Naive B cell (primary cell): Measurements from ENCODE around the gene CYB5A. TPM values are rescaled to one million over a fixed set of nuclear protein-coding genes. Genes with fewer than 3 reads are reported as not detected.
"Not testable (repeated sequence)": the region's sequence is repeated elsewhere in the genome, so short reads cannot be mapped to it uniquely, and the experiment has no call there.

ENCODE experiments used
- ATAC-seq, 2 donors: fragments of 150-1000 bp; cut with Tn5 transposase; 2 replicates each; pipeline ENCODE4 v1.10.0; 2021; ENCODE audit warnings: low read depth in 2 of 2, mild to moderate bottlenecking in 2 of 2, moderate library complexity in 2 of 2
- DNase-seq: peaks from one replicate; pipeline ENCODE4 v3.0.0; 2022
- H3K27ac Mint-ChIP-seq, 6 donors: one replicate each; pipeline ENCODE4 v1.8.0; 2020 to 2022; ENCODE audit warnings: mild to moderate bottlenecking in 6 of 6, mixed read lengths in 6 of 6, moderate library complexity in 5 of 6, inconsistent platforms in 2 of 6
- H3K27me3 Mint-ChIP-seq, 3 donors: one replicate each; pipeline ENCODE4 v1.8.0; 2021 to 2022; ENCODE audit warnings: mixed read lengths in 3 of 3, mild to moderate bottlenecking in 1 of 3
- H3K36me3 Mint-ChIP-seq, 2 donors: one replicate each; pipeline ENCODE4 v1.8.0; 2020 to 2022; ENCODE audit warnings: mixed read lengths in 2 of 2, inconsistent platforms in 1 of 2, mild to moderate bottlenecking in 1 of 2
- H3K4me1 Mint-ChIP-seq, 3 donors: one replicate each; pipeline ENCODE4 v1.8.0; 2020 to 2022; ENCODE audit warnings: mixed read lengths in 3 of 3, inconsistent platforms in 1 of 3, mild to moderate bottlenecking in 1 of 3, moderate library complexity in 1 of 3
- H3K4me3 Mint-ChIP-seq, 8 donors: one replicate each; pipeline ENCODE4 v1.8.0; 2020 to 2022; ENCODE audit warnings: mild to moderate bottlenecking in 8 of 8, mixed read lengths in 8 of 8, moderate library complexity in 8 of 8, inconsistent platforms in 2 of 8
- H3K9me3 Mint-ChIP-seq, 7 donors: one replicate each; pipeline ENCODE4 v1.8.0; 2020 to 2022; ENCODE audit warnings: mixed read lengths in 7 of 7, mild to moderate bottlenecking in 5 of 7, inconsistent platforms in 2 of 7, moderate library complexity in 1 of 7
- polyA plus RNA-seq, 6 donors: library from polyadenylated mRNA; unstranded; fragments of 300-500 nt; fragmentation: Illumina TruSeq; gene quantifications; one replicate each; pipeline ENCODE4 v1.2.3, GENCODE V29; 2021; ENCODE audit warnings: low read depth in 6 of 6

Gene CYB5A
- 100 to 1,000 TPM in 5 of 6 donors, 10 to 100 TPM in 1; 64.2 to 214 (median 151) TPM for polyA plus RNA-seq

- peaks cover 0 to 7% of the 10 kb centered on the region in 2 donors for H3K36me3 Mint-ChIP-seq
- peaks cover 0 to 2% (median 0%) of the 10 kb centered on the region in 7 donors for H3K9me3 Mint-ChIP-seq
- peak within 1 kb of the TSS in 3 of 8 donors; percentile 93 to 99 (median 98) for H3K4me3 Mint-ChIP-seq
- ATAC-seq (peak; percentile 93), DNase-seq (peak; percentile 99)
- peak within 1 kb of the TSS; percentile 87 to 98 (median 96) for H3K27ac Mint-ChIP-seq
- H3K27me3 Mint-ChIP-seq: no peaks in the 10 kb centered on the region
- H3K4me1 Mint-ChIP-seq: peaks cover 21 to 52% (median 24%) of the 10 kb centered on the region in 3 donors
Measured at GRCh38 chr18:74291771-74292540, at the start of gene CYB5A. Gene CYB5A, minus strand, starts transcription at chr18:74291963. Its CDS starts 88 bp downstream, at chr18:74291875.

GRCh38 chr18:74337912-74338309, 46.1 kb upstream of the CYB5A start:
- H3K27ac Mint-ChIP-seq: peak overlapping the region in 2 of 6 donors; percentile 5 to 57
- no peaks in the 10 kb centered on the region for H3K27me3 Mint-ChIP-seq
- H3K4me1 Mint-ChIP-seq: peaks cover 20 to 36% (median 25%) of the 10 kb centered on the region in 3 donors
- H3K4me3 Mint-ChIP-seq: no peak overlapping the region
- peaks cover 0 to 3% (median 0%) of the 10 kb centered on the region in 7 donors for H3K9me3 Mint-ChIP-seq
- no peak for DNase-seq
- H3K36me3 Mint-ChIP-seq: peaks cover 0 to 6% of the 10 kb centered on the region in 2 donors
- ATAC-seq: no peak

DNA sequence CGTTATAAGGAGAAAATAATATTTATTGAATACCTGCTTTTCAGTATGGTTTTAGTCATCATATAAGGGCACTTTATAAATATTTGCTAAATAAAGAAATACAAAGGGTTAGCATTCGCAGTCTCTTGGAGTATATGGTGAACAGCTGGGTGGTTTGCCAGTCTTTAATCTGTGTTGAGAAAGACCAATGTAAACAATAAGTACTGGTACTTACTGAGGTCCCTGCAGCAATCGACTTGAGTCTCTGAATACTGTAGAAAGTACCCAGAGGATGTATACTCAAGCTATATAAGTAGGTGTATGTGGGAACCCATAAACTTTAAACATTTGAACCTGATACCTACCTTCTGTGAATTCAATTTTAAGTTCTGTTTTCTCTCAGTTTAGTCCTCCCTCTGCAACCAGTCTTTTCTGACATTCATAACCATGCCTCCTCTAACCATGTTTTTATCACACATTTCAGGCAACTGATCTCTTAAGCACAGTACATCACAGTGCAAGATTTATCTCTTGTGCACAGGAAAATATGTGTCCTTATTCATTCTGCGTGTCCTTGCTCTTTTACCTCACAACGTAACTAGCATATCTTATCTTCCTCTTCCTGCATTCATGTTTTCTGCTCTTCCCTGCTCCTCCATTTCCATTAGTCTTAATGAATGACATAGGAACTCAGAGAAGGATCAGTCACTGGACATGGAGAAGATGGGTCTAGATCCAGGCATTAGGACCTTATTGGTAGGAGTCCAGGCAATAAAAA, 45.6 kb upstream of the CYB5A start:
- H3K9me3 Mint-ChIP-seq: peaks cover 0 to 3% (median 0%) of the 10 kb centered on the region in 7 donors
- H3K36me3 Mint-ChIP-seq: peaks cover 0 to 6% of the 10 kb centered on the region in 2 donors
- no peak for ATAC-seq
- H3K27ac Mint-ChIP-seq: peak overlapping the region in 2 of 6 donors; percentile 1 to 17
- H3K4me3 Mint-ChIP-seq: peak overlapping the region in 1 of 8 donors; percentile 14
- no peaks in the 10 kb centered on the region for H3K27me3 Mint-ChIP-seq
- no peak for DNase-seq
- peaks cover 26 to 40% (median 29%) of the 10 kb centered on the region in 3 donors for H3K4me1 Mint-ChIP-seq

GRCh38 chr18:74336656-74337055, 44.9 kb upstream of the CYB5A start:
- DNase-seq (no peak), ATAC-seq (no peak)
- Mint-ChIP-seq H3K4me3 (peak overlapping the region in 1 of 8 donors; percentile 14), H3K36me3 (peaks cover 0 to 6% of the 10 kb centered on the region in 2 donors), H3K4me1 (peaks cover 28 to 39% (median 28%) of the 10 kb centered on the region in 3 donors), H3K27ac (peak overlapping the region in 2 of 6 donors; percentile 32 to 49), H3K27me3 (no peaks in the 10 kb centered on the region), H3K9me3 (peaks cover 0 to 3% (median 0%) of the 10 kb centered on the region in 7 donors)

DNA sequence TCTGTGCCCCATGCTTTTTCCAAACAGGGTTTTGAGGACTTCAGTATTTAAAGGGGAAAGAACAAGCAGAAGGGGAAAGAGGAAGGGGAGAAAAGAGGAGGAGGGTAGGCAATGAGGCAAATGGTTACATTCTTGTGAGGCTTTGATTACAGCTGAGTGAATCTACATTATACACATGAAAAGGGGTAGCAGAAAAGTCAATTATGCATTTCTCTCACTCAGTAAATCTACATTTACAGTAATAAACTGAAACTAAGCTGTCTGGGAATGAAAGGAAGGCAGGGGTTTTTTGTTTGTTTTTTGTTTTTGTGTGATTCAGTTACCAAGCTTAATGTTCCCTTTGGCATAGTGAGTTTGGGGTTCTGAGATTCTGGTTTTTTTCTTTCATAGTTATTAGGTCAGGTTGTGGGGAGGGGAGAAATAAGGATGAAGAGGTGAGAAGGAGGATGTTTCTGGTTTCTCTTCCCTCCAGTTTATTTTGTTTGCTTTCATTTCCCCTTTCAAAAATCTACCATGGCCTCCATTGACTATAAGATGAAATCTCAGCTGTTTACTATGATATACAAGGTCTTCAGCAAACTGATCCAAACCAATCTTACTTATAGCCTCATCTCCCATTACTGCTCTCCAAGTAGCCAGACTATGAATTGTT, 42.6 kb upstream of the CYB5A start:
- peak overlapping the region; percentile 2 to 85 (median 56) for H3K4me3 Mint-ChIP-seq

GRCh38 chr18:74333091-74333490, 41.3 kb upstream of the CYB5A start:
- H3K4me3 Mint-ChIP-seq: no peak overlapping the region
- peak overlapping the region in 5 of 6 donors; percentile 24 to 89 (median 75) for H3K27ac Mint-ChIP-seq
- no peaks in the 10 kb centered on the region for H3K27me3 Mint-ChIP-seq
- no peak for DNase-seq
- peaks cover 0 to 5% (median 0%) of the 10 kb centered on the region in 7 donors for H3K9me3 Mint-ChIP-seq
- peaks cover 0 to 6% of the 10 kb centered on the region in 2 donors for H3K36me3 Mint-ChIP-seq
- no peak for ATAC-seq
- peaks cover 27 to 32% (median 28%) of the 10 kb centered on the region in 3 donors for H3K4me1 Mint-ChIP-seq

More for the DNA sequence above, 42.6 kb upstream of the CYB5A start:
- peak overlapping the region; percentile 38 to 90 (median 84) for H3K27ac Mint-ChIP-seq
- ATAC-seq: peak; percentile 91 to 93
- H3K4me1 Mint-ChIP-seq: peaks cover 28 to 32% (median 29%) of the 10 kb centered on the region in 3 donors
- H3K9me3 Mint-ChIP-seq: peaks cover 0 to 5% (median 0%) of the 10 kb centered on the region in 7 donors
- H3K27me3 Mint-ChIP-seq: no peaks in the 10 kb centered on the region
- peaks cover 0 to 6% of the 10 kb centered on the region in 2 donors for H3K36me3 Mint-ChIP-seq
- DNase-seq: peak; percentile 70

- H3K27me3 Mint-ChIP-seq: no peaks in the 10 kb centered on the region
- no peak for DNase-seq
- H3K4me1 Mint-ChIP-seq: peaks cover 27 to 29% (median 28%) of the 10 kb centered on the region in 3 donors
- H3K36me3 Mint-ChIP-seq: peaks cover 0 to 1% of the 10 kb centered on the region in 2 donors
- peak overlapping the region in 1 of 8 donors; percentile 2 for H3K4me3 Mint-ChIP-seq
- peak overlapping the region in 4 of 6 donors; percentile 8 to 50 (median 41) for H3K27ac Mint-ChIP-seq
- H3K9me3 Mint-ChIP-seq: peaks cover 0 to 5% (median 0%) of the 10 kb centered on the region in 7 donors
- no peak for ATAC-seq
Measured at GRCh38 chr18:74331404-74331803, 39.6 kb upstream of the CYB5A start.

DNA sequence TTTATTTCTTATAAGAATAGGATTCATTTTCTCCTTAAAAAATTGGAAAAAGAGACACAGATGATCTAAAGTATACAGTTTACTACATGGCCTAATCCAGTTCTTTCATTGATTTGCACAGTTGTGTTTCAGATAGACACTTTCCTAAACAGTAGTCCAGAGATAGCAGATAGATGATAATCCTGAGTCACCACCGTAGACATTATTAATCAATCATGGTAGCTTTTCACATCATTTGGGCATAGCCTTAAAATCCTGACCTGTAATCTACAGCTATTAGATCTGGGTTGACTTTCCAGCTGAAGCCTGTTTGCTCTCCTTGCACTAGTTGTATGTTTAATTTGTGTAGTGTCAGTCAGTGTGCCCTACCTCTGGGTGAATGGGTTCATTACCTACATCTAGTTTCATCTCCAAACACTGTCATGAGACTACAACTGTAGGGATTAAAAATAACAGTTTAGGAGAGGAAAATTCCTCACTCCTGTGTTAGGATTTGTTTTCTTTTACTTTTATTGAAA, 38.0 kb upstream of the CYB5A start:
- H3K4me3 Mint-ChIP-seq: no peak overlapping the region
- no peak for ATAC-seq
- H3K9me3 Mint-ChIP-seq: peaks cover 0 to 5% (median 0%) of the 10 kb centered on the region in 7 donors
- peaks cover 0 to 4% (median 0%) of the 10 kb centered on the region in 3 donors for H3K27me3 Mint-ChIP-seq
- no peak for DNase-seq
- H3K27ac Mint-ChIP-seq: peak overlapping the region in 1 of 6 donors; percentile 15
- H3K36me3 Mint-ChIP-seq: no peaks in the 10 kb centered on the region
- peaks cover 23 to 25% (median 24%) of the 10 kb centered on the region in 3 donors for H3K4me1 Mint-ChIP-seq

DNA sequence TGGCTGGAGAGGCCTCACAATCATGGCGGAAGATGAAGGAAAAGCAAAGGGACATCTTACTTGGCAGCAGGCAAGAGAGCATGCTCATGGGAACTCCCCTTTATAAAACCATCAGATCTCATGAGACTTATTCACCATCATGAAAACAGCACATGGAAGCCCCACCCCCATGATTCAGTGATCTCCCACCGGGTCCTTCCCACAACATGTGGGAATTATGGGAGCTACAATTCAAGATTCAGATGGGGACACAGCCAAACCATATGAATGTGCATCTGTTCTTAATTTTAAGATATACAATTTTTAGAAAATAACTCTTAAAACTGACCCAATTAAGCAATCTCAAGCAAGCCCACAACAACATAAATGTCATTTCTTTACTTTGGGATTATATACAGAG, 36.4 kb upstream of the CYB5A start:
- no peak overlapping the region for H3K27ac Mint-ChIP-seq
- no peak overlapping the region for H3K4me3 Mint-ChIP-seq
- DNase-seq: no peak
- H3K9me3 Mint-ChIP-seq: peaks cover 0 to 4% (median 0%) of the 10 kb centered on the region in 7 donors
- ATAC-seq: no peak
- H3K36me3 Mint-ChIP-seq: no peaks in the 10 kb centered on the region
- H3K4me1 Mint-ChIP-seq: peaks cover 8 to 14% (median 14%) of the 10 kb centered on the region in 3 donors
- H3K27me3 Mint-ChIP-seq: peaks cover 0 to 7% (median 0%) of the 10 kb centered on the region in 3 donors

DNA sequence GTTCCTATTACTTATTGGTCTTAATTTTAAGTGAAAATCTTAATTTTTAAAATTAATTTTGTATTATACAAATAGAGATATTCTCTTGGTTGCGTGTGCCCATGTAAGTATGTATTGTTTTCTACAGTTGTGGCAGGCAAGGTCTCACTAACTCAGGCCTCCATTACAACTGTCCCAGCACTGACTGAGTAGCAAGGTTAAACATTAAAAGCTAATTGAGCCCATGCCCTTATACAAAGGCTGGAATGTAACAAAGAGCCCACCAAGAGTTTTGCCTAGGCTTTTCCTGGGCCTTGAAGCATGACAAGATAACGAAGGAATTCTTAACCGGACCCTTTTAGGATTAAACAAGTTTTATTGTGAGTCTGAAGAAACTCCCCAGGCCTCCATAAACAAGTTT, 35.0 kb upstream of the CYB5A start:
- not testable (repeated sequence) for H3K4me1 Mint-ChIP-seq, H3K27ac Mint-ChIP-seq, H3K9me3 Mint-ChIP-seq, H3K4me3 Mint-ChIP-seq, DNase-seq, H3K27me3 Mint-ChIP-seq, ATAC-seq, H3K36me3 Mint-ChIP-seq

GRCh38 chr18:74326231-74326630, 34.5 kb upstream of the CYB5A start:
- peak overlapping the region in 1 of 6 donors; percentile 67 for H3K27ac Mint-ChIP-seq
- no peaks in the 10 kb centered on the region for H3K9me3 Mint-ChIP-seq
- DNase-seq (no peak), ATAC-seq (no peak)
- no peak overlapping the region for H3K4me3 Mint-ChIP-seq
- H3K36me3 Mint-ChIP-seq: no peaks in the 10 kb centered on the region
- peaks cover 0 to 7% (median 0%) of the 10 kb centered on the region in 3 donors for H3K27me3 Mint-ChIP-seq
- H3K4me1 Mint-ChIP-seq: peaks cover 0 to 3% (median 2%) of the 10 kb centered on the region in 3 donors

- no peak for ATAC-seq
- Mint-ChIP-seq H3K4me1 (peaks cover 0 to 5% (median 4%) of the 10 kb centered on the region in 3 donors), H3K27ac (no peak overlapping the region), H3K36me3 (no peaks in the 10 kb centered on the region), H3K9me3 (peaks cover 0 to 6% (median 4%) of the 10 kb centered on the region in 7 donors), H3K4me3 (no peak overlapping the region), H3K27me3 (peaks cover 0 to 14% (median 12%) of the 10 kb centered on the region in 3 donors)
- DNase-seq: no peak
Measured at GRCh38 chr18:74316257-74317170, 24.8 kb upstream of the CYB5A start.
